GM13977 (cell line): ENCODE data around the gene PADI1.

ENCODE experiments used
- DNase-seq: peaks from one replicate; pipeline ENCODE4 v3.0.0; 2012; ENCODE audit warnings: low spot score
- in situ Hi-C: fragments of 300-500 bp; cut with MboI; formaldehyde crosslinking; loops from one replicate; pipeline ENCODE4 v1.12.0; 2022; ENCODE audit warnings: low sequenced_read_pairs, low pct_unique_long_range_greater_than_20kb, mixed read lengths, inconsistent platforms; ENCODE audit not compliant: unreplicated experiment
- TF ChIP-seq, protein P1 (sequence below): IDR thresholded peaks from 2 replicates; pipeline ENCODE4 v1.5.1; 2012; ENCODE audit warnings: mild to moderate bottlenecking, control low read depth; ENCODE audit not compliant: insufficient read depth; ENCODE audit errors: extremely low read depth, missing control alignments

Gene PADI1

DNA sequence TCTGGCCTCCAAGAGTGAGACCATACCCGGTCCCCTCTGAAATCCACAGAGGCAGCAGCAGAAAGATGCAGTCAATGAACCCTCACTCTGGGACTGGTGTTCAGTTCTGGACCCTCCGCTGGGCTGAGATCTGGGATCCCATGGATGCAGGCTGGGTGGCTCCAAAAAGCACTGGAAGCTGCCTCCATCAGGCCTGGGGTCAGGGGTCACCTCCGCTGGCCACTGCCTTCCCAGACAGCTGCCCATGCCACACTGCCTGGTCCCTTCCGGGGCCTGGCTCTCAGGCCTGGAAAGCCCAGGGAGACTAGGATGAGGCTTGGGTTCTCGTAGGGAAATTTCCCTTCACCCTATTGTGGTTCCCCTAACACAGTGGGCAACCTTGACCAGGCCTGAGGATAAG, 81.7 kb downstream of the PADI1 start:
- in situ Hi-C loops, result no loop called here
- TF ChIP-seq, protein P1, sequence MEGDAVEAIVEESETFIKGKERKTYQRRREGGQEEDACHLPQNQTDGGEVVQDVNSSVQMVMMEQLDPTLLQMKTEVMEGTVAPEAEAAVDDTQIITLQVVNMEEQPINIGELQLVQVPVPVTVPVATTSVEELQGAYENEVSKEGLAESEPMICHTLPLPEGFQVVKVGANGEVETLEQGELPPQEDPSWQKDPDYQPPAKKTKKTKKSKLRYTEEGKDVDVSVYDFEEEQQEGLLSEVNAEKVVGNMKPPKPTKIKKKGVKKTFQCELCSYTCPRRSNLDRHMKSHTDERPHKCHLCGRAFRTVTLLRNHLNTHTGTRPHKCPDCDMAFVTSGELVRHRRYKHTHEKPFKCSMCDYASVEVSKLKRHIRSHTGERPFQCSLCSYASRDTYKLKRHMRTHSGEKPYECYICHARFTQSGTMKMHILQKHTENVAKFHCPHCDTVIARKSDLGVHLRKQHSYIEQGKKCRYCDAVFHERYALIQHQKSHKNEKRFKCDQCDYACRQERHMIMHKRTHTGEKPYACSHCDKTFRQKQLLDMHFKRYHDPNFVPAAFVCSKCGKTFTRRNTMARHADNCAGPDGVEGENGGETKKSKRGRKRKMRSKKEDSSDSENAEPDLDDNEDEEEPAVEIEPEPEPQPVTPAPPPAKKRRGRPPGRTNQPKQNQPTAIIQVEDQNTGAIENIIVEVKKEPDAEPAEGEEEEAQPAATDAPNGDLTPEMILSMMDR, result no peak
- no peak for DNase-seq

DNA sequence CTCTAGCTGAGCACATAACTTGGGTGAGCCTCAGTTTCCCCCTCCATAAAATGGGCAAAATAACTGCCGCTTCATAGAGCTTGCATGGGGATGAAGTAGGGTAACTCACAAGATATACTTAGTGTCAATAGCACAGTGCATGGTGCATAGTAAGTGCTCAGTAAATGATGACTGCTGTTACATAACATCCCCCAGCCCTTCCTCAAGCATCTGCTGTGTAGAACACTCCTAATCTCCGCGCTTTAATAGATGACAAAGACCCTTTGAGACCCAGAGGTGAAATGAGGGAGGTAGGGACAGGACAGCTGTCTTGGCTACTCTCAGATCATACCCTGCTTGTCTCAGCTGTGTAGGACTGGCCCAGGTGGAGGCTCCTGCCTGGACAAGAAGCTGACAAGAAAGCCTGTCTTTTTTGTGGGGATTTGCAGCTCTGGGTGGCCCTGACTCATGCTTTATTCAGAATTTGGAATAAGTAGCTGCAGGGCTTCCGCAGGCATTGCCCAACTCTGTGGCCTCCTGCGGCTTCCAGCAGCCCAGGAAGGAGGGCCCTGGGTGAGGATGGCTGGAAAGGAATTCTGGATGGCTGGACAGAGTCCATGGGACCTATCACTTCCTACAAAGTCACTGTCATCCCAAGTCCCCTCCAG, 82.3 kb downstream of the PADI1 start:
- no peak for DNase-seq
- TF ChIP-seq, protein P1, result no peak
- in situ Hi-C loops, result no loop called here

DNA sequence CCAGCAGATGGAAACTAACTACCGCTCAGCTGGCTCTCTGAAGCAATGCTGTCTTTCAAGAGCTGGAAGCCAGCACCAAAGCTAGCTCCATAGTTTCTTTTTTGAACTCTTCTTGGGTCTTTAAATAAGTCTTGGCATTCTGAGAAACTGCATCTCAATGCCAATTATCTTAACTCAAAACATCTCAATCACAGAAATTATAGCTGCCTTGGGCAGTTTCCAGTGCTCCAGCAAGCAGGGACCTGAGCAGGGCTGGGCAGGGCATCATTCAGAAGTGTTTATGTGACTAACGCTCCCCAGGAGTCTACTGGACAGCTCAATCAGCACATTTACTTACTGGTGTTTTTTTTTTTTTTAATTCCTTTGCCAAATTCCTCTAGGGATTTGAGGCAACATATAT, 84.8 kb downstream of the PADI1 start:
- no peak for DNase-seq
- in situ Hi-C loops, result no loop called here
- TF ChIP-seq, protein P1, result no peak

DNA sequence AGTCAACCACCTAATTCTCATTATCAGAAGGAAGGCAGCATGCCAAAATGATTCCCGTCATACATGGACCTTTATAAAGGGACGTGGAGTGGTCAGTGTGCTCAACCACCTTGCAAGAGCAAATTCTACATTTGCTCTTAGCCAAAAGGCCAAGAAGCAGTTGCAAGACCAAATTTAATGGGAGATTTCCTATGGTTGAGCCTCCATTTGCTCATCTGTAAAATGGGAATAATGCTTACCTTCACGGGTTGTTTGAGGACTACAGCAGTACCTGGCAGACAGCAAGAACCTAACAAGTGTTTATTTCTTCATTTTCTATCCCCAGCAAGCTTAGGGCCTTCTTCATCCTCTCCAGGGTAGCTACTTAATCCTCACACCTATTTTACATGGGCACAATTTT, 85.6 kb downstream of the PADI1 start:
- DNase-seq, result no peak
- TF ChIP-seq, protein P1, result no peak
- in situ Hi-C loops, result no loop called here

DNA sequence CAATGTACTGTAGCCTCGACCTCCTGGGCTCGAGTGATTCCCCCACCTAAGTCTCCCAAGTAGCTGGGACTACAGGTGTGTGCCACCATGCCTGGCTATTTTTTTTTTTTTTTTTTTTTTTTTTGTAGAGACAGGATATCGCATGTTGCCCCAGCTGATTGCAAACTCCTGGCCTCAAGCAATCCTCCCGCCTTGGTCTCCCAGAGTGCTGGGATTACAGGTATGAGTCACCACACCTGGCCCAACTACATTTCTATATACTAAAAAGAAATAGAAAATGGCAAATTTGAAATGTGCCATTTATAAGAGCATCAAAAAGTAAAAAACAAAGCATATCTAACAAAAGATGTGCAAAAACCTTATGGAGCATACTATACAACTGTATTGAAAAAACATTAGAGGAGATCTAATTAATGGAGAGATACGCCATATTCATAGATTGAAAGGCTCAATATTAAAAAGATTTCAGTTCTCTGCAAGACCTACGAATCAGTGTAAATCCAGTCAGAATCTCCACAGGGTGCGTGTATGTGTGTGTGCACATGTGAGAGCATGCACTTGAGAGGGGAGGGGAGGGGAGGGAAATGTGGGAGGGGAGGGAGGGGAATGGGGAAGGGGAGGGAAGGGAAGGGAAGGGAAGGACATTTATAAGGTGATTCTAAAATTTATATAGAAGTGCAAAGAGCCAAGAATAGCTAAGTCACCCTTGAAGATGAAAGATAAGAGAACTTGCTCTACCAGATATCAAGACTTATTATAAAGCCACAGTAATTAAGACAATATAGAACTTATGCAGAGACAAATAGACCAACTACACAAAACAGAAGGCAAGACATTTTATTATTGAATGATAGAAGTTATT, 87.6 kb downstream of the PADI1 start:
- in situ Hi-C loops, result no loop called here
- TF ChIP-seq, protein P1, result no peak
- no peak for DNase-seq

DNA sequence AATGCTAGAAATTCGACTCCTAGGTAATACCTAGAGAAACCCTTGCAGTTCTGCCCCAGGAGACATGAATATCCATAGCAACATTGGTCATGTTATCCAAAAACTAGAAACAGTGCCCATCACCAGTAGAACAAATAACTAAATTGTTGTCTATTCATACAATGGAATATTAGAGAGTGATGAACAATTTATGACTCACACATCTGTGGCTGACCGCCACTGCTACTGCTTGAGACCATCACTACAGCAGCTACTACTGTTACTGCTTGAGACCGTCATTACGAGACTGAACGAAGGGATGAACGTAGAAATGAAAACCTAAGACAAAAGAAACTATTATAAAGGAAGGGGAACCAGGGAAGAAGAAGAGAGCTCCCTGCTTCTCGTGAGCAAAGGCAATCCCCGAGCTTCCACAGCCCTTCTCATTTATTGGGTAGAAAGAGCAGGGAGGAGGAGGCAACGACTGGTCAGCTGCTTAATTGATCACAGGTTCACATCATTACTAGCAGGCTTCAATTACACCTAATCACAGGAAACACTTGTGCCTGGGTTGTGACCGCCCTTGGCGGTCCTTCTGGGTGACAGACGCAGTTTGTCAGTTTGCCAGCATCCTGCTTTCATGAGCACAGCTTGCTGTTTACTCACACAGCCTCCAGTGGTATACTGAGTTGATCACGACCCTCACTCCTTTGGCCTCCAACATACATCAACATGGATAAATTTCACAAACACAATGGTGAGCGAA, 88.9 kb downstream of the PADI1 start:
- TF ChIP-seq, protein P1, result no peak
- in situ Hi-C loops, result no loop called here

More for the DNA sequence above, 88.9 kb downstream of the PADI1 start:
- DNase-seq, result no peak
